Right lobe of liver (tissue), 4 donors: ENCODE data around the gene DHRS13.

Source experiments
- POLR2A ChIP-seq: fragments of 450-650 bp; IDR thresholded peaks from one replicate; pipeline ENCODE4 v1.6.1; 2017; ENCODE audit warnings: antibody characterized with exemption, mild to moderate bottlenecking
- TF ChIP-seq, protein P1 (sequence below), 4 donors: fragments of 200-600 bp in 3 of 4; fragments of 450-650 bp in 1 of 4; IDR thresholded peaks; one replicate each; pipeline versions ENCODE4 v1.5.1 to v1.8.0; 2016 to 2022; ENCODE audit warnings: antibody characterized with exemption in 4 of 4, mild to moderate bottlenecking in 2 of 4
- donor health status: DM: no; HTN: no; CAD: no.
- donor health status: DM: no; HTN: no; CAD: no.
- donor health status: DM: no; HTN: yes; CAD: no.

DNA sequence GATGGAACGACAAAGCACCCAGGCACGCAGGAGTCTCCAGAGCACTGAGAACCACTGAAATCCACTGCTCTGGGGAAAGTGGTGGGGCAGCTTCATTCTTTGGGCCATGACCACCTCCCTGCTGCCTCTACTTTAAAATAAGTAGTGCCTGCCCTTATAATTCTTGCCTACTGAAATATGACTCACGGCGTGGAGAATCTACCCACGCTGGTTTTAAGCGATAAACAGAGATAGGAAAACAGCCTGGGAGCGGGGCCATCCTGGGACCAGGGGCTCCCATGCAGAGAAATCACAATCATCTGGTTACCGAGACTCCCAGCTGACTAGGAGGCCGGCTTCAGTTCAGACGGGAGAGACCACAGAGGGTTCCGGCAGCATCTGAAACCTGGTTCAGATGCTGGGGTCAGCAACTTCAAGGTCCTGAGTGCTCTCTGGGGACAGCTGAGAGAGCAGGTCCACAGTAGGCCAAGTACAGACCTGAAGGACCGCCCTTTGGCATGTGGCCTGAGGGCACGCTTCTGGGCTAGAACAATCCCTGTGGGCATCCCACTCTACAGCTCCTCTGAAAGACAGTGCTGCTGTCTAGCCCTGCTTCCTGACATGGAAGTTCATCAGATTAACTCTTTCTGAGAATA lies 8.6 kb upstream of the DHRS13 start:
- TF ChIP-seq, protein P1, sequence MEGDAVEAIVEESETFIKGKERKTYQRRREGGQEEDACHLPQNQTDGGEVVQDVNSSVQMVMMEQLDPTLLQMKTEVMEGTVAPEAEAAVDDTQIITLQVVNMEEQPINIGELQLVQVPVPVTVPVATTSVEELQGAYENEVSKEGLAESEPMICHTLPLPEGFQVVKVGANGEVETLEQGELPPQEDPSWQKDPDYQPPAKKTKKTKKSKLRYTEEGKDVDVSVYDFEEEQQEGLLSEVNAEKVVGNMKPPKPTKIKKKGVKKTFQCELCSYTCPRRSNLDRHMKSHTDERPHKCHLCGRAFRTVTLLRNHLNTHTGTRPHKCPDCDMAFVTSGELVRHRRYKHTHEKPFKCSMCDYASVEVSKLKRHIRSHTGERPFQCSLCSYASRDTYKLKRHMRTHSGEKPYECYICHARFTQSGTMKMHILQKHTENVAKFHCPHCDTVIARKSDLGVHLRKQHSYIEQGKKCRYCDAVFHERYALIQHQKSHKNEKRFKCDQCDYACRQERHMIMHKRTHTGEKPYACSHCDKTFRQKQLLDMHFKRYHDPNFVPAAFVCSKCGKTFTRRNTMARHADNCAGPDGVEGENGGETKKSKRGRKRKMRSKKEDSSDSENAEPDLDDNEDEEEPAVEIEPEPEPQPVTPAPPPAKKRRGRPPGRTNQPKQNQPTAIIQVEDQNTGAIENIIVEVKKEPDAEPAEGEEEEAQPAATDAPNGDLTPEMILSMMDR (IDR thresholded peaks at IDR 0.05) = no peak
- no peak for TF ChIP-seq POLR2A
